Transverse colon (tissue), 4 donors: ENCODE data around the gene EDARADD.

Source experiments
- CTCF ChIP-seq, 5 experiments: fragments of 200-600 bp in 3 of 5; fragments of 450-650 bp in 2 of 5; sonication (generic) in 3 of 5; IDR thresholded peaks; 1 replicate in 2 of 5; 2 replicates in 3 of 5; pipeline ENCODE4 v1.5.1; 2016 to 2017; ENCODE audit warnings: antibody characterized with exemption in 5 of 5, inconsistent platforms in 3 of 5, mild to moderate bottlenecking in 2 of 5, moderate library complexity in 1 of 5
- EP300 ChIP-seq: sonication (generic); formaldehyde crosslinking; IDR thresholded peaks from one replicate; pipeline ENCODE4 v1.6.1; 2017; ENCODE audit warnings: antibody characterized with exemption, low read depth
- POLR2A ChIP-seq: fragments of 450-650 bp; IDR thresholded peaks from one replicate; pipeline ENCODE4 v1.6.1; 2016; ENCODE audit warnings: antibody characterized with exemption, mild to moderate bottlenecking, moderate library complexity
- POLR2AphosphoS5 ChIP-seq, 3 donors: sonication (generic); formaldehyde crosslinking; IDR thresholded peaks; one replicate each; pipeline ENCODE4 v1.6.1; 2016; ENCODE audit warnings: antibody characterized with exemption in 3 of 3

GRCh38 chr1:236491469-236492136 is 97.5 kb downstream of the EDARADD start:
- TF ChIP-seq CTCF (IDR thresholded peaks at IDR 0.05) (no peak), POLR2A (no peak), POLR2AphosphoS5 (IDR thresholded peaks at IDR 0.05) (no peak), EP300 (no peak)
